DOHH2 (cell line): ENCODE results near the gene SERINC5.

Experiments used
- H3F3A ChIP-seq: fragments of 200-600 bp; sonication (generic), shearing (Covaris generic); 2 replicates; pipeline ENCODE4 v1.6.0; 2016; ENCODE audit warnings: antibody characterized with exemption, mild to moderate bottlenecking; ENCODE audit not compliant: control insufficient read depth, insufficient read depth
- H3K27ac ChIP-seq: fragments of 200-600 bp; sonication (generic); 2 replicates; pipeline ENCODE4 v1.5.1; 2014; ENCODE audit warnings: low read depth, mild to moderate bottlenecking, low read length, moderate library complexity
- H3K27me3 ChIP-seq: fragments of 200-600 bp; sonication (generic); 2 replicates; pipeline ENCODE4 v1.6.1; 2014; ENCODE audit warnings: mild to moderate bottlenecking, low read length, mixed read lengths; ENCODE audit not compliant: control insufficient read depth
- H3K36me3 ChIP-seq: fragments of 200-600 bp; sonication (generic); 2 replicates; pipeline ENCODE4 v1.6.1; 2014; ENCODE audit warnings: mild to moderate bottlenecking, low read length, moderate library complexity, mixed read lengths; ENCODE audit not compliant: control insufficient read depth
- H3K4me1 ChIP-seq: fragments of 200-600 bp; sonication (generic); 2 replicates; pipeline ENCODE4 v1.6.1; 2014; ENCODE audit warnings: mild to moderate bottlenecking, low read length, mixed read lengths; ENCODE audit not compliant: control insufficient read depth
- H3K4me2 ChIP-seq: fragments of 200-600 bp; sonication (generic); 2 replicates; pipeline ENCODE4 v1.6.0; 2014; ENCODE audit warnings: mild to moderate bottlenecking, low read length, moderate library complexity
- H3K4me3 ChIP-seq: fragments of 200-600 bp; sonication (generic); 2 replicates; pipeline ENCODE4 v1.5.1; 2014; ENCODE audit warnings: mild to moderate bottlenecking, low read length, mixed read lengths
- H3K79me2 ChIP-seq: fragments of 200-600 bp; sonication (generic); 2 replicates; pipeline ENCODE4 v1.6.1; 2014; ENCODE audit warnings: mild to moderate bottlenecking, low read length, mixed read lengths; ENCODE audit not compliant: control insufficient read depth
- H3K9me2 ChIP-seq: fragments of 200-600 bp; sonication (generic); replicated peaks from 2 replicates; pipeline ENCODE4 v1.6.1; 2014; ENCODE audit warnings: mild to moderate bottlenecking, low read length, mixed read lengths; ENCODE audit not compliant: control insufficient read depth
- H3K9me3 ChIP-seq: fragments of 200-600 bp; sonication (generic); 2 replicates; pipeline ENCODE4 v1.6.1; 2014; ENCODE audit warnings: antibody characterized with exemption, low read length, mixed read lengths; ENCODE audit not compliant: control insufficient read depth, insufficient read depth
- H4K20me1 ChIP-seq: fragments of 200-600 bp; sonication (generic); 2 replicates; pipeline ENCODE4 v1.6.0; 2014; ENCODE audit warnings: low read depth, mild to moderate bottlenecking, antibody characterized with exemption, low read length, moderate library complexity; ENCODE audit not compliant: control insufficient read depth, insufficient read depth
- EZH2phosphoT487 ChIP-seq: fragments of 200-600 bp; sonication (generic); IDR thresholded peaks from 2 replicates; pipeline ENCODE4 v1.6.1; 2017; ENCODE audit warnings: borderline replicate concordance, mild to moderate bottlenecking, antibody characterized with exemption, low read length, moderate library complexity, mixed read lengths
- TF ChIP-seq, protein P1 (sequence below): fragments of 200-600 bp; sonication (generic); IDR thresholded peaks from one replicate; pipeline ENCODE4 v1.5.1; 2014; ENCODE audit warnings: antibody characterized with exemption, mild to moderate bottlenecking, low read depth, low read length; ENCODE audit not compliant: poor library complexity, severe bottlenecking

Gene SERINC5

DNA sequence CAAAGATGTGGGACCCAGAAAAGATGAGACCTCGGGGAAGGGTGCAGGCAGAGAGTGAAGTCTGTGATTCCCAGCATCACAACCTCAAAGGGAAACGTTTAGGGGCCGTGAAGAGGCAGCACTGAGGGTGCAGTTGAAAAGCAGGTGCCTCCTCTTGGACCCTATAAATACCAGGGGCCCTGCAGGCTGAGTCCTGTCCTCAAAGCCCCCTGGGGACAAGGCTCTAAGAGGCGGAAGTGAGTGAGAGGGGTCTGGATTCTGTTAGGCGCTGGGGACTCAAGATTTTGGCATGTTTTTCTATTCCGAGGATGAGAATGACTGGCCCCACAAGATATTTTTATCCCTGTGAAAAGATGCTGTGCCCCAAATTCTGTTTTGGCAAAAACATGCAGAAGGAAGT, 112.9 kb downstream of the SERINC5 start:
- Histone ChIP-seq H3F3A (no peaks in the 10 kb centered on the region), H4K20me1 (no peaks in the 10 kb centered on the region), H3K4me2 (no peak overlapping the region), H3K9me3 (no peaks in the 10 kb centered on the region), H3K27ac (no peak overlapping the region), H3K36me3 (no peaks in the 10 kb centered on the region), H3K4me3 (no peak overlapping the region), H3K9me2 (no peaks in the 10 kb centered on the region), H3K79me2 (no peaks in the 10 kb centered on the region), H3K27me3 (no peaks in the 10 kb centered on the region), H3K4me1 (peaks cover 7% of the 10 kb centered on the region)
- TF ChIP-seq, protein P1, sequence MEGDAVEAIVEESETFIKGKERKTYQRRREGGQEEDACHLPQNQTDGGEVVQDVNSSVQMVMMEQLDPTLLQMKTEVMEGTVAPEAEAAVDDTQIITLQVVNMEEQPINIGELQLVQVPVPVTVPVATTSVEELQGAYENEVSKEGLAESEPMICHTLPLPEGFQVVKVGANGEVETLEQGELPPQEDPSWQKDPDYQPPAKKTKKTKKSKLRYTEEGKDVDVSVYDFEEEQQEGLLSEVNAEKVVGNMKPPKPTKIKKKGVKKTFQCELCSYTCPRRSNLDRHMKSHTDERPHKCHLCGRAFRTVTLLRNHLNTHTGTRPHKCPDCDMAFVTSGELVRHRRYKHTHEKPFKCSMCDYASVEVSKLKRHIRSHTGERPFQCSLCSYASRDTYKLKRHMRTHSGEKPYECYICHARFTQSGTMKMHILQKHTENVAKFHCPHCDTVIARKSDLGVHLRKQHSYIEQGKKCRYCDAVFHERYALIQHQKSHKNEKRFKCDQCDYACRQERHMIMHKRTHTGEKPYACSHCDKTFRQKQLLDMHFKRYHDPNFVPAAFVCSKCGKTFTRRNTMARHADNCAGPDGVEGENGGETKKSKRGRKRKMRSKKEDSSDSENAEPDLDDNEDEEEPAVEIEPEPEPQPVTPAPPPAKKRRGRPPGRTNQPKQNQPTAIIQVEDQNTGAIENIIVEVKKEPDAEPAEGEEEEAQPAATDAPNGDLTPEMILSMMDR = no peak
- no peak for TF ChIP-seq EZH2phosphoT487

GRCh38 chr5:80141681-80142080, 114.2 kb downstream of the SERINC5 start:
- H3F3A ChIP-seq = no peaks in the 10 kb centered on the region
- no peaks in the 10 kb centered on the region for H3K9me3 ChIP-seq
- no peaks in the 10 kb centered on the region for H3K27me3 ChIP-seq
- H3K9me2 ChIP-seq = no peaks in the 10 kb centered on the region
- H3K4me3 ChIP-seq = no peak overlapping the region
- no peaks in the 10 kb centered on the region for H3K36me3 ChIP-seq
- H3K27ac ChIP-seq = no peak overlapping the region
- peaks cover 10% of the 10 kb centered on the region for H3K4me1 ChIP-seq
- H3K4me2 ChIP-seq = no peak overlapping the region
- TF ChIP-seq EZH2phosphoT487 = no peak
- TF ChIP-seq, protein P1 = no peak
- no peaks in the 10 kb centered on the region for H3K79me2 ChIP-seq
- no peaks in the 10 kb centered on the region for H4K20me1 ChIP-seq

DNA sequence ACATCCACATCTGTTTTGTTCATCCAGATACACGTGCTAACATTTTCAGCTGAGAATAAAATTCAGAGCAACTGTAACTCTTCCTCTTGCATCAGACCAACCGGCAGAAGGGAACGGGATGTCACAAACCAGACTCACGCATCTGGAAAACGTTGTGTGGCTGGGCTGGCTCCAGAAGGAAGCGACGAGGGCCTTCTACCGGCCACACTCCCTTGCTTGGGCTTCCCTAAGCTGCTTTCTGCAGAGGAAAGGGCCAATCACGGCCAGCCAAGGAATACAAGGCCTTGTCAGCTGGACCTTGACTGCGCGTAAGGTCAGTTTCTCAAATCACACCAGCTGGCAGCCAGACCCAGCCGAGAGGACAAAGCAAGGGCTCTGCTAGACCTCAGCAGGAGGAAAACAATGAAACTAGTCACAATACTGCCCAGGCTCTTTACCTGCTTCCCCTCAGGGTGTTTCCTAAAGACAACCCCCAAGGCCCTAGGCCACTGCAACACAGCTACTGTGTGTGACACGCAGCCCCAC, 114.6 kb downstream of the SERINC5 start:
- H3K36me3 ChIP-seq = no peaks in the 10 kb centered on the region
- no peak overlapping the region for H3K27ac ChIP-seq
- no peaks in the 10 kb centered on the region for H3K79me2 ChIP-seq
- H3K9me3 ChIP-seq = no peaks in the 10 kb centered on the region
- H3K4me3 ChIP-seq = no peak overlapping the region
- H3K9me2 ChIP-seq = no peaks in the 10 kb centered on the region
- no peaks in the 10 kb centered on the region for H3K27me3 ChIP-seq
- TF ChIP-seq EZH2phosphoT487 = no peak
- TF ChIP-seq, protein P1 = no peak
- H4K20me1 ChIP-seq = no peaks in the 10 kb centered on the region
- no peaks in the 10 kb centered on the region for H3F3A ChIP-seq
- H3K4me2 ChIP-seq = no peak overlapping the region
- peaks cover 15% of the 10 kb centered on the region for H3K4me1 ChIP-seq
